ENCODE data around the gene NLRP5. TPM values are rescaled to one million over a fixed set of nuclear protein-coding genes. Genes with fewer than 3 reads are reported as not detected.
A peak's percentile ranks its signal among the peaks of the same experiment; 100 is the strongest.
"Not testable (repeated sequence)": the region's sequence is repeated elsewhere in the genome, so short reads cannot be mapped to it uniquely, and the experiment has no call there.

The NLRP5 gene
- total RNA-seq, 1 experiment from 2014 or later, result not detected

- peak overlapping the region; percentile 41 to 56 for H3K4me3 ChIP-seq (ENCODE audit: low read depth in 2 of 2, low read length in 2 of 2)
- ATAC-seq, result peak; percentile 9
- BruUV-seq (replicated peaks); POLR2A ChIA-PET; DNase-seq (ENCODE audit: low read depth, low spot score); intact Hi-C loops (cut with micrococcal nuclease; ENCODE audit: unreplicated experiment); H3K9me3 ChIP-seq (ENCODE audit: control insufficient read depth, insufficient read depth, low read depth, low read length); H3K27me3 ChIP-seq (ENCODE audit: control insufficient read depth, insufficient read depth, low read length); in situ Hi-C loops (cut with HindIII; ENCODE audit: low pct_unique_long_range_greater_than_20kb, low sequenced_read_pairs); H3K36me3 ChIP-seq (ENCODE audit: control insufficient read depth, insufficient read depth, low read length): not testable (repeated sequence)
- TF ChIP-seq SIN3A (IDR thresholded peaks at IDR 0.05; ENCODE audit: borderline replicate concordance, insufficient read depth, low read depth, low read length), result 0 out of 2 replicates have a peak, but pooled peaks have one; percentile 9
- H3K27ac ChIP-seq (ENCODE audit: low read length), result peak overlapping the region; percentile 97
- CTCF ChIA-PET, result interaction anchor here (0.6 kb wide), 1 partner anchor 148 kb away, joined by 3 read pairs; no protein-coding TSS in a partner anchor
- peaks cover 68% of the 10 kb centered on the region for H3K4me1 ChIP-seq (ENCODE audit: control insufficient read depth, insufficient read depth, low read length)
These were observed 119.3 kb downstream of the NLRP5 start for GRCh38 chr19:56105831-56106396.

- TF ChIP-seq POLR2AphosphoS5 (IDR thresholded peaks at IDR 0.05; ENCODE audit: low read depth, low read length) (no peak), SIN3A (IDR thresholded peaks at IDR 0.05; ENCODE audit: borderline replicate concordance, insufficient read depth, low read depth, low read length) (0 out of 2 replicates have a peak, but pooled peaks have one; percentile 14)
- Histone ChIP-seq H3K27me3 (ENCODE audit: control insufficient read depth, insufficient read depth, low read length) (no peaks in the 10 kb centered on the region), H3K4me1 (ENCODE audit: control insufficient read depth, insufficient read depth, low read length) (peaks cover 73% of the 10 kb centered on the region), H3K36me3 (ENCODE audit: control insufficient read depth, insufficient read depth, low read length) (peaks cover 2% of the 10 kb centered on the region), H3K4me3 (ENCODE audit: low read depth in 2 of 2, low read length in 2 of 2) (peak overlapping the region; percentile 41 to 56), H3K9me3 (ENCODE audit: control insufficient read depth, insufficient read depth, low read depth, low read length) (no peaks in the 10 kb centered on the region), H3K27ac (ENCODE audit: low read length) (peak overlapping the region; percentile 97)
- in situ Hi-C loops (cut with HindIII; ENCODE audit: low pct_unique_long_range_greater_than_20kb, low sequenced_read_pairs) (no loop called here), intact Hi-C loops (cut with micrococcal nuclease; ENCODE audit: unreplicated experiment) (no loop called here)
- CTCF ChIA-PET, result no interaction called here
- DNase-seq (ENCODE audit: low read depth, low spot score) (no peak), ATAC-seq (peak; percentile 46)
- no TSS peak for BruUV-seq (replicated peaks)
- POLR2A ChIA-PET, result no interaction called here
These were observed 119.8 kb downstream of the NLRP5 start for GRCh38 chr19:56106397-56106849.

- no peak for DNase-seq (ENCODE audit: low read depth, low spot score)
- POLR2A ChIA-PET, result interaction anchor here (0.7 kb wide), 1 partner anchor 33 kb away, joined by 4 read pairs; no protein-coding TSS in a partner anchor
- Histone ChIP-seq H3K27ac (ENCODE audit: low read length) (peak overlapping the region; percentile 97), H3K9me3 (ENCODE audit: control insufficient read depth, insufficient read depth, low read depth, low read length) (no peaks in the 10 kb centered on the region), H3K4me3 (ENCODE audit: low read depth in 2 of 2, low read length in 2 of 2) (peak overlapping the region in 1 of 2 experiments; percentile 41; a peak in 3 of 4 replicates), H3K27me3 (ENCODE audit: control insufficient read depth, insufficient read depth, low read length) (no peaks in the 10 kb centered on the region), H3K4me1 (ENCODE audit: control insufficient read depth, insufficient read depth, low read length) (peaks cover 78% of the 10 kb centered on the region), H3K36me3 (ENCODE audit: control insufficient read depth, insufficient read depth, low read length) (no peaks in the 10 kb centered on the region; the same call in 1 of the 2 replicates)
- BruUV-seq (replicated peaks), result no TSS peak
- CTCF ChIA-PET, result no interaction called here
- in situ Hi-C loops (cut with HindIII; ENCODE audit: low pct_unique_long_range_greater_than_20kb, low sequenced_read_pairs) (no loop called here), intact Hi-C loops (cut with micrococcal nuclease; ENCODE audit: unreplicated experiment) (no loop called here)
- ATAC-seq, result no peak
- TF ChIP-seq REST (IDR thresholded peaks at IDR 0.05; ENCODE audit: insufficient read depth in 1 of 2, low read depth in 2 of 2, low read length in 1 of 2), result 0 out of 4 replicates have a peak, but pooled peaks of 1 of the 2 experiments have one; percentile 28
- TF ChIP-seq POLR2AphosphoS5 (IDR thresholded peaks at IDR 0.05; ENCODE audit: low read depth, low read length), result no peak
- TF ChIP-seq TCF7L2 (IDR thresholded peaks at IDR 0.05; ENCODE audit: low read depth, low read length), result no peak
- no peak for TF ChIP-seq CTCF (IDR thresholded peaks at IDR 0.05)
- TF ChIP-seq SIN3A (IDR thresholded peaks at IDR 0.05; ENCODE audit: borderline replicate concordance, insufficient read depth, low read depth, low read length), result no peak
These were observed 120.4 kb downstream of the NLRP5 start for GRCh38 chr19:56106993-56107392.
